Left renal pelvis (tissue), 4 donors: ENCODE data around the gene GRID2. TPM values are rescaled to one million over a fixed set of nuclear protein-coding genes. Genes with fewer than 3 reads are reported as not detected.
"Not testable (repeated sequence)": the region's sequence is repeated elsewhere in the genome, so short reads cannot be mapped to it uniquely, and the experiment has no call there.

Experiments used
- DNase-seq, 4 donors: peaks; one replicate each; pipeline ENCODE4 v3.0.0-alpha.2; 2013; ENCODE audit warnings: low read depth in 4 of 4, low spot score in 3 of 4
- polyA plus RNA-seq, 4 donors: library from polyadenylated mRNA; unstranded; fragments of 120-200 nt; gene quantifications; one replicate each; pipeline ENCODE4 v1.2.1, GENCODE V29; 2013; ENCODE audit not compliant: insufficient read length in 4 of 4

Gene GRID2
- polyA plus RNA-seq, 4 donors = 2.9 to 7.1 (median 3.4) TPM

DNA sequence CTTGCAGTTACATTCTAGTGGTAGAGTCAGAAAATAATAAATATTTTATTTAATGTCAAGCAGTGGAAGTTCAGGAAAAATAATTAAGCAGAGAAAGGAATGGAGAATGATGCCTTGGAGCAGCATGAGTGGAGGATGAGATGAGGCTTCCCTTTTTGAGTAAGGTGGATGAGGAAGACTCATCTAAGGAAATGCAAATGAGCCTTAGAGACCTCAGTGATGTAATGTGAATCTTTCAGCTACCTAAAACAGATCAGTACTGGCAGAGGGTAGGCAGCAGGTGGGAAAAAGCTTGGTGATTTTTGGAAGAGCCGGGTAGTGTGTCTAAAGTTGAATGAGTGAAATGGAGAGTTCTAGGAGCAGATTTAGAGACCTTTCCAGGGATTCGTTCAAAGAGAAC lies 118.2 kb downstream of the GRID2 start:
- DNase-seq = no peak

DNA sequence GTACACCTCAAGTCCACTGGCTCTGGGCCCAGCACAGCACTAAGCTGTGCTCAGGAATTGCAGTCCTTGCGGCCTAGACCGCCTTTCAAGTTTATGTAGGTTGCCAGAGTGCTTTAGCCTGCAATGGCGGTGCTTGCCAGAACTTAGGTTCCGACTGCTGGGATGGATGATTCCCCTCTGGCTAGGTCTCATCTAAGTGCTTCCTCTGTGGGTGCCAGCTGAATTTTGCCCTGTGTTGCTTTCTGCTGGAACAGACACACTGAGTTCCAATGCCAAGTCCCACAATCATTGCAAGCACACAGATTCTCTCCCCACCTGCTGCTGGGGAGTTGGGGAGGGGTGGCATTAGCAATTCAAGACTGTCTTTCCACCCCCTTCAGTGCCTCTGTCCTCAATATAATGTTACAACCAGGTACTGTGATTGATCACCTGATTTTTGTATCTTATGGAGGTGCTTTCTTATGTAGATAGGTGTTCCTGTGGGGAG lies 129.5 kb downstream of the GRID2 start:
- no peak for DNase-seq

DNA sequence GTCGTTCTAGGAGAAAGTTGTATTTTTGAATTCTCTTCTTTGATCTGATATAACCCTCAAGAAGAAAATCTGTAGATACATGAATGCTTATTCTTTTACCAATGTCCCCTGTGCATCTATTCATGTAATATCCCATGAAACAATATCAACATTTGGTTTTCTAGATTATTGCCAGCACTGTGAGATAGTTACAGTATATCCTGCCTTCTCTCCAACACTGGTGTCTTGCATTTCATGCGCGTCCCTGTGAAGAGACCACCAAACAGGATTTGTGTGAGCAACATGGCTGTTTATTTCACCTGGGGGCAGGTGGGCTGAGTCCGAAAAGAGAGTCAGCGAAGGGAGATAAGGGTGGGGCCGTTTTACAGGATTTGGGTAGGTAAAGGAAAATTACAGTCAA lies 135.0 kb downstream of the GRID2 start:
- not testable (repeated sequence) for DNase-seq

- not testable (repeated sequence) for DNase-seq
Observed at GRCh38 chr4:92442131-92442530, 138.4 kb downstream of the GRID2 start.

DNA sequence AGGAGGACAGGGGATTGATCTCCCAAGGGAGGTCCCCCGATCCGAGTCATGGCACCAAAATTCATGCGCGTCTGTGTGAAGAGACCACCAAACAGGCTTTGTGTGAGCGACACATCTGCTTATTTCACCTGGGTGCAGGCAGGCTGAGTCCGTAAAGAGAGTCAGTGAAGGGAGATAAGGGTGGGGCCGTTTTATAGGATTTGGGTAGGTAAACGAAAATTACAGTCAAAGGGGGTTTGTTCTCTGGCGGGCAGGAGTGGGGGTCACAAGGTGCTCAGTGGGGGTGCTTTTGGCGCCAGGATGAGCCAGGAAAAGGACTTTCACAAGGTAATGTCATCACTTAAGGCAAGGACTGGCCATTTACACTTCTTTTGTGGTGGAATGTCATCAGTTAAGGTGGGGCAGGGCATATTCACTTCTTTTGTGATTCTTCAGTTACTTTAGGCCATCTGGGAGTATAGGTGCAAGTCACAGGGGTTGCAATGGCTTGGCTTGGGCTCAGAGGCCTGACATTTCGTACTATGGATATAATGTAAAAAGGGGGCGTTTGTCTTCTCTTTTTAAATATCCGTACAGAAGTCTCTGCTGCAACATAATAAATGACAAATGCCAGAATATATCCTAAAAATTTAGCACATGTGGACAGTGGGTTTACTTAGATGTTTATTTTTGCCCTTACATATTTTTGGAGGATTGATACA lies 140.5 kb downstream of the GRID2 start:
- DNase-seq = not testable (repeated sequence)

DNA sequence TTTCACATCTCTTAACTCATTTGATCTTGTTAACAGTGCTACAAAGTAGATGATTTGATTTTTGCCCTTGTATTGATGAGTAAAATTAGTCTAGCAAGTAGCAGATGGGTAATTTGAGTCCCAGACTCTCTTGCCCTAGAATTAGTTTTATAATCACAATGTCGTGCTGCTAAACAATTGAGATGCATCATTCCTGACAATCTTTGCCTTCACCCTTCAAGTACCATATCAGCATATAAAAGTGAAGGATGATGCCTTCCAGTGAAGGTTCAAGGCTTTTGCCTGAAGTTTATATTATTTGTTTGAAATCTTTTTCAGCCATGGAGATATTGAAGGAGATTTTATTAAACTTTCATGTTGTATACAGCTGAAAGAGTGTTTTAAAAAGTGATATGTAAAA lies 141.4 kb downstream of the GRID2 start:
- no peak for DNase-seq

DNA sequence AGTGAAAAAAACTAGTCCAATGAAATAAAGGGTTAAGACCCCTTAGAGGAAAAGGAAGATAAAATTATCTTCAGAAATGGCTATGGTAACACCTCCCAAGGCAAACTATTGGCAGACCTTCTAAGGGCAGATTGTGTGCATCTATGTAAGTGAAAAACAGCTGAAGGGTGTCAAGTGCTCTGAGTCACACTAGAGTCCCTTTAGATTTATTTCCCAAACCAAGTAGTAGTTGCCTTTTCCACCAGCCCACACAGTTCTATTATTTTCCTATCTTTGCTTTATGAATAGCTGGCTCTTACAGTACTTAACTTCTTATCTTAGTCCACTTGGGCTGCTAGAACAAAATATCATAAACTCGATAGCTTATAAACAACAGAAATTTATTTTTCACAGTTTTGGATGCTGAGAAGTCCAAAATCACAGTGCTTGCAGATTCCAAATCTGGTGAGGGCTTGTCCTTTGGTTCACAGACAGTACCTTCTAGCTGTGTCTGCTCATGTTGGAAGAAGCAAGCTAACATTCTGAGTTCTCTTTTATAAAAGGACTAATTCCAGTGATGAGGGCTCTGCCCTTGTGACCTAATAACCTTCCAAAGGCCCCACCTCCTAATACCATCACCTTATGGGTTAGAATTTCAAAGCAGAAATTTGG lies 143.6 kb downstream of the GRID2 start:
- DNase-seq = no peak

GRCh38 chr4:92448176-92448575 lies 144.4 kb downstream of the GRID2 start:
- DNase-seq = not testable (repeated sequence)

DNA sequence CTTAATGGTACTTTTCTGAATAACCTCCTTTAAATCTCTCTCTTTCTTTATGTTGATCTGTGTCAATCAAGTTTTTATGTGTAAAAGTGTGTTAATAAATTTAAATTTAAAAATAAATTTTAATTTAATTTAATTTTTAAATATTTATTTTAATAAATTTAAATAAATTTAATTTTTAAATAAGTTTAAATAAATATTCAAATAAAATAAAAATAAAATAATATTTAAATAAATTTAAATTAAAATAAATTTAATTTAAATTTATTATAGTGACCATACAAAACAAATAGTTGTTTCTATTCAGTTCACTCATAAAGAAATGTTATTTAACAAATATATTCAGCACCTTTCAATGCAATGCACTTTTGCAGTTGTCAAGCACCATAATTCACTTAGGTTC lies 146.9 kb downstream of the GRID2 start:
- no peak for DNase-seq

DNA sequence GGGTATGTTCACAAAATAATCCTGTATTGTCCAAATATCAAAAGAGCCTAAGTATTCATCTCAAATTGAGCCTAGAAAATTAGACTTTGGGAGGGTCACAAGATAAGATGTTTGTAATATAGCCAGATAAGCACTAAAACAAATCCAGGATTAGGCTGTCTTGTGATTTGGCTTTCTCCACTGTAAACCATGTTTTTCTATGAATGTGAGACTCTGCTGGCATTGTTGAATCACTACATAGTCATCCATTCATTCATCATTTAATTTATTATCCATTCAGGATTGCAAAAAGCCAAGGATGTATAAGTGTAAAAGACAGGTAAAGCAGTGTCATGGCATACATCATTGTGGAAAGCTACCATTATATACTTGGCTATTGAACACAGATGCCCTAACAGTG lies 148.0 kb downstream of the GRID2 start:
- no peak for DNase-seq

DNA sequence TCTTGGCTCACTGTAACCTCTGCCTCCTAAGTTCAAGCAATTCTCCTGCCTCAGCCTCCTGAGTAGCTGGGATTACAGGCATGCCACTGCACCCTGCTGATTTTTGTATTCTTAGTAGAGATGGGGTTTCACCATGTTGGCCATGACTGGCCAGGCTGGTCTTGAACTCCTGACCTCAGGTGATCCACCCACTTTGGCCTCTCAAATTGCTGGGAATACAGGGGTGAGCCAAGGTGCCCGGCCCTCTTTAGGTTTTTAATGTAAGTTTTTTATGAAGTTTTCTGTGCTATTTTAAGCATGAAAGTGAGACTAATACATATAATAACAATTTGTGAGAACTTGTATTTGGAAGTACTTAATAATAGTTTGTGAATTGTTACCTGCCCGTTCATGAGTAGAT lies 148.6 kb downstream of the GRID2 start:
- not testable (repeated sequence) for DNase-seq

DNA sequence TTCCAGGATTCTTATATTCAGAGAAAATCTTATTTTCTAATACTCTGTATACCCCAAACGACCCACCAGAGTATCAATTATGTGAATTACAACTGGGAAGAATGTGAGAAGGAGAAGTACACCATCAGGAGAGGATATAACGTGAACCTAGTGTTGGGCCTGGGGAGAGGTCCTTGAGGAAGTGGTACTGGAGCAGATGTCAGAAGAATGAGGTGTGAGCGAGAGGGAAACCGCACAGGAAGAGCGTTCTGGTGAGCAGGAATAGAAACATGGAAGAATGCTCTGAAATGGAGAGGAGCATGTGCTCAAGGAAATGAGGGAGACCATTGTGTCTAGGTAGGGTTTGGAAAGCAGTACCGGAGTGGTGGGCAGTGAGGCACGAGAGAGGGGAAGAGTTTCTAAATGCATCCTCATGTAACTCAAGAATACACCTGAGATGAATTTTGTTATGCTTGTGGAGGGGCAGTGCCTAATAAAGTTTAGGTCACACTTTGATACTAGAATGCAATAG lies 151.6 kb downstream of the GRID2 start:
- no peak for DNase-seq

DNA sequence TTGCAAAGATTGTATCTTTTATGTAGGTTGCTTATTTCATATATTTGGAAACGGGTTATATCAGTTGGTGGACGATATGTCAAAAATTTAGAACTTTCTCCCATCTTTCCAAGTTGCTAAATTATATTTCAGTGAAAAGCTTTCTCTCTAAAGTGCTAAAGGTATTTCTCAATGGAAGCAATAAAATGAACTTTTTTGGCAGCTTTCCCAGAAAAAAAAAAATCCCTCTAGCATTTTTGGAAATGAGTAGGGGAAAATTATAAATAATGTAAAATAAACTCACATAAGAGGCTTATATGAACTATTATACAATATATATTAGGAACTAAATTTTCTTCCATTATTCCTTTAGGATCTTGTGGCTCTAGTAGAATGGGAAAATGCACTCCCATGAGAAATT lies 152.2 kb downstream of the GRID2 start:
- no peak for DNase-seq

- DNase-seq = no peak
Observed at GRCh38 chr4:92461732-92462131, 158.0 kb downstream of the GRID2 start.

GRCh38 chr4:92477298-92477697 lies 173.5 kb downstream of the GRID2 start:
- DNase-seq = no peak

DNA sequence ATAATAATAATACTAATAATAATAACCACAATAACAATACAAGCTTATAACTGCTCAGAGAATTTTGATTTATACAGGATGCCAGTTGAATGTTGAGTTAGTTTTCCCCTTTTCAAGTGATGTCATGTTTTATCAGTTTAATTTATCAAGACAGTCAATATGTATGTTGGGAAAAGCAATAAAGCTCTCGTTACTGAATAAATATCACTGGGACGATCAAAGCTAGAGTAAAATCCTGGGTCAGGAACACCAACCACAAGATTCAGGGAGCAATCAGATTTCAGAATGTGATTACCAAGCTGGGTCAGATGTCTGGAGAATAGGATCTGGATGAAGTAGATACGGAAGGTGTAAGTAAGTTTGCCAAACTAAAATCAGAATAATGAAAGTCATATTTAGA lies 179.6 kb downstream of the GRID2 start:
- no peak for DNase-seq

GRCh38 chr4:92488496-92488895 lies 184.7 kb downstream of the GRID2 start:
- DNase-seq = no peak

- no peak for DNase-seq
Observed at GRCh38 chr4:92497141-92497540, 193.4 kb downstream of the GRID2 start.

GRCh38 chr4:92501456-92501855 lies 197.7 kb downstream of the GRID2 start:
- DNase-seq = no peak

- no peak for DNase-seq
Observed at GRCh38 chr4:92506933-92507332, 203.2 kb downstream of the GRID2 start.

GRCh38 chr4:92514627-92515026 lies 210.9 kb downstream of the GRID2 start:
- DNase-seq = no peak

DNA sequence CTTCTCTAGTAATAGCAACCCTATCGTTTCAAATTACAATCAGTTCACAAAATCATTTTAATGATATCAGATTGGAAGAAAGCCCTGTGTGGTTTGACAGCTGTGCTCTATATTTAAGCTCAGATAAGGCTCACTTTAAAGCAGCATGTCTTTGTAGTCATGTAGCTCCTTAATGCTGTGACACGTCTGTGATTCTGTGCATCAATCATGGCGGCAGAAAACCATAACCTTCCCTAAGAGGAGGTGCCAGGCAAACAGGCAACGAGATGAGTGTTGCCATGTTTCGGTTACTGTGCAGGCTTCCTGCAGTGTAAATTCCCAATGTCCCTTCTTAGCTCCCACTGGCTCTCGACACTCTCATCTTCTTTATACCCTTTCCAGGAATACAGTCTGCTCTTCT lies 212.7 kb downstream of the GRID2 start:
- DNase-seq = no peak
